ENCODE measurements around the gene RNF41. TPM values are rescaled to one million over a fixed set of nuclear protein-coding genes. Genes with fewer than 3 reads are reported as not detected.

The RNF41 gene
- total RNA-seq, 1 experiment from 2014 or later: 57.4 TPM

DNA sequence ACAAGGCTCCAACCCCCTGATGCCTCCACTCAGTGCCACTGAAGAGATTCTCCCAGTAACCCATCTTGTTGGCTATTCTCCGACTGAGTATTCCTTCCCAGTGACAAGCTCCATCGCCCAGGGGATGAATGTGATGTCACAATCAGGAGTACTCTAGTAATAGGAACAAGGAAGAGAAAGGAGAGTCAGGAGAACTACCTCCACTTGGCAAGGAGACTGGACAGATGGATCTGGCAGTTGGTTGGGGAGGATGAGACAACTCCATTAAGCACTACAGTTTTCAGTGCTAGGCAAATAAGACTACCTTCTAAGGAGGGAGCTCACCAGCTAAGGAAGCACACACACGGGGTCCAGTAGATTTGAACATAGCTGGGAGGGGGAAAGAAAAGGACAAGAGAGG is 5.3 kb downstream of the RNF41 start (continued):
- TF ChIP-seq E2F5 (CRISPR knock-in tag; IDR thresholded peaks at IDR 0.05) (no peak), FOXP1 (CRISPR knock-in tag; IDR thresholded peaks at IDR 0.05; ENCODE audit: borderline replicate concordance) (no peak), ZNF671 (CRISPR knock-in tag; IDR thresholded peaks at IDR 0.05) (no peak), TP53 (CRISPR knock-in tag; IDR thresholded peaks at IDR 0.05) (no peak), IRF1 (CRISPR knock-in tag; IDR thresholded peaks at IDR 0.05) (no peak), SMAD4 (CRISPR knock-in tag; IDR thresholded peaks at IDR 0.05) (no peak), CREM (CRISPR knock-in tag; IDR thresholded peaks at IDR 0.05) (no peak)
- TF ChIP-seq, protein P1, sequence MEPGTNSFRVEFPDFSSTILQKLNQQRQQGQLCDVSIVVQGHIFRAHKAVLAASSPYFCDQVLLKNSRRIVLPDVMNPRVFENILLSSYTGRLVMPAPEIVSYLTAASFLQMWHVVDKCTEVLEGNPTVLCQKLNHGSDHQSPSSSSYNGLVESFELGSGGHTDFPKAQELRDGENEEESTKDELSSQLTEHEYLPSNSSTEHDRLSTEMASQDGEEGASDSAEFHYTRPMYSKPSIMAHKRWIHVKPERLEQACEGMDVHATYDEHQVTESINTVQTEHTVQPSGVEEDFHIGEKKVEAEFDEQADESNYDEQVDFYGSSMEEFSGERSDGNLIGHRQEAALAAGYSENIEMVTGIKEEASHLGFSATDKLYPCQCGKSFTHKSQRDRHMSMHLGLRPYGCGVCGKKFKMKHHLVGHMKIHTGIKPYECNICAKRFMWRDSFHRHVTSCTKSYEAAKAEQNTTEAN (CRISPR knock-in tag; IDR thresholded peaks at IDR 0.05): no peak

DNA sequence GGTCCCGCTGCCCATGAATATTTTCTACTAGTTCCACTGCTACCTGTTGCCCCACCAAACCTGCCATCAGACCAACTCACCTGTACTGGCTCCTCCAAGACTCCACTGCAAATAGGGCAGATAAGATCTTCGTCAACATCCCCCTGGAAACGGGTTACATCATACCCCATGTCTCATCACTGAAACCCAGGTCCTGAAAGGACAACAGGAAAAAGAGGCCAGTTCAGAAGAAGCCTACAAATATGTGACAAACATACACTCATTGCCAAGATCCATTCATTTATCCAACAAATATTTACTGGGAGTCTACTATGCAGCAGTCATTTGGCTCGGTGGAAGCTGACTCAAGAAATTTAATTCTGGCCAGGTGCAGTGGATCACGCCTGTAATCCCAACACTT is 7.8 kb downstream of the RNF41 start:
- CTCF ChIA-PET: no interaction called here

More for the DNA sequence above, 7.8 kb downstream of the RNF41 start:
- Mint-ChIP-seq H3K9me3 (no peaks in the 10 kb centered on the region), H3K27me3 (ENCODE audit: low read depth) (no peaks in the 10 kb centered on the region), H3K4me1 (no peaks in the 10 kb centered on the region), H3K36me3 (peaks cover 76% of the 10 kb centered on the region), H3K27ac (no peak overlapping the region), H3K4me3 (no peak overlapping the region)
- ATAC-seq: no peak
- TF ChIP-seq AR (CRISPR knock-in tag; IDR thresholded peaks at IDR 0.05): no peak
- no peak for TF ChIP-seq PRRX2 (CRISPR knock-in tag; IDR thresholded peaks at IDR 0.05)
- no peak for TF ChIP-seq MYBL2 (CRISPR knock-in tag; IDR thresholded peaks at IDR 0.05)
- TF ChIP-seq ZBTB21 (CRISPR knock-in tag; IDR thresholded peaks at IDR 0.05; ENCODE audit: borderline replicate concordance): no peak
- TF ChIP-seq ZNF416 (CRISPR knock-in tag; IDR thresholded peaks at IDR 0.05): no peak
- TF ChIP-seq STAT6 (CRISPR knock-in tag; conservative IDR thresholded peaks at IDR 0.05; ENCODE audit: low read depth): no peak
- TF ChIP-seq, protein P2, sequence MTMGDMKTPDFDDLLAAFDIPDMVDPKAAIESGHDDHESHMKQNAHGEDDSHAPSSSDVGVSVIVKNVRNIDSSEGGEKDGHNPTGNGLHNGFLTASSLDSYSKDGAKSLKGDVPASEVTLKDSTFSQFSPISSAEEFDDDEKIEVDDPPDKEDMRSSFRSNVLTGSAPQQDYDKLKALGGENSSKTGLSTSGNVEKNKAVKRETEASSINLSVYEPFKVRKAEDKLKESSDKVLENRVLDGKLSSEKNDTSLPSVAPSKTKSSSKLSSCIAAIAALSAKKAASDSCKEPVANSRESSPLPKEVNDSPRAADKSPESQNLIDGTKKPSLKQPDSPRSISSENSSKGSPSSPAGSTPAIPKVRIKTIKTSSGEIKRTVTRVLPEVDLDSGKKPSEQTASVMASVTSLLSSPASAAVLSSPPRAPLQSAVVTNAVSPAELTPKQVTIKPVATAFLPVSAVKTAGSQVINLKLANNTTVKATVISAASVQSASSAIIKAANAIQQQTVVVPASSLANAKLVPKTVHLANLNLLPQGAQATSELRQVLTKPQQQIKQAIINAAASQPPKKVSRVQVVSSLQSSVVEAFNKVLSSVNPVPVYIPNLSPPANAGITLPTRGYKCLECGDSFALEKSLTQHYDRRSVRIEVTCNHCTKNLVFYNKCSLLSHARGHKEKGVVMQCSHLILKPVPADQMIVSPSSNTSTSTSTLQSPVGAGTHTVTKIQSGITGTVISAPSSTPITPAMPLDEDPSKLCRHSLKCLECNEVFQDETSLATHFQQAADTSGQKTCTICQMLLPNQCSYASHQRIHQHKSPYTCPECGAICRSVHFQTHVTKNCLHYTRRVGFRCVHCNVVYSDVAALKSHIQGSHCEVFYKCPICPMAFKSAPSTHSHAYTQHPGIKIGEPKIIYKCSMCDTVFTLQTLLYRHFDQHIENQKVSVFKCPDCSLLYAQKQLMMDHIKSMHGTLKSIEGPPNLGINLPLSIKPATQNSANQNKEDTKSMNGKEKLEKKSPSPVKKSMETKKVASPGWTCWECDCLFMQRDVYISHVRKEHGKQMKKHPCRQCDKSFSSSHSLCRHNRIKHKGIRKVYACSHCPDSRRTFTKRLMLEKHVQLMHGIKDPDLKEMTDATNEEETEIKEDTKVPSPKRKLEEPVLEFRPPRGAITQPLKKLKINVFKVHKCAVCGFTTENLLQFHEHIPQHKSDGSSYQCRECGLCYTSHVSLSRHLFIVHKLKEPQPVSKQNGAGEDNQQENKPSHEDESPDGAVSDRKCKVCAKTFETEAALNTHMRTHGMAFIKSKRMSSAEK (CRISPR knock-in tag; IDR thresholded peaks at IDR 0.05; ENCODE audit: borderline replicate concordance): no peak
- no peak for TF ChIP-seq ZNF512 (CRISPR knock-in tag; IDR thresholded peaks at IDR 0.05; ENCODE audit: borderline replicate concordance)
- DNase-seq (ENCODE audit: low spot score): no peak
- POLR2A ChIA-PET: no interaction called here

All from WTC11 (cell line).